ENCODE data around the gene KRT6A. TPM values are rescaled to one million over a fixed set of nuclear protein-coding genes. Genes with fewer than 3 reads are reported as not detected.

KRT6A gene
- total and polyA plus RNA-seq, 2 of the 8 experiments (the other 6 are each of a cell fraction or from before 2014, with no cell fraction given) = 0.11 TPM; not detected in 1

- Histone ChIP-seq H2AK5ac (ENCODE audit: low read depth, low read length) (no peak overlapping the region), H2BK20ac (ENCODE audit: low read length) (no peak overlapping the region), H2BK120ac (replicated peaks; ENCODE audit: low read depth, low read length) (no peak overlapping the region), H3K27ac (ENCODE audit: low read depth, low read length) (no peak overlapping the region), H3K23ac (ENCODE audit: insufficient read length) (no peak overlapping the region), H2AFZ (ENCODE audit: low read length) (no peak overlapping the region), H4K5ac (ENCODE audit: insufficient read length, low read depth, low read length) (no peak overlapping the region), H4K8ac (ENCODE audit: extremely low read depth, insufficient read depth, low read length) (no peak overlapping the region), H2BK12ac (ENCODE audit: low read depth, low read length) (no peak overlapping the region), H3K9ac (replicated peaks in 1 of 4; ENCODE audit: extremely low read depth in 1 of 4, low read depth in 3 of 4, low read length in 3 of 4) (no peak overlapping the region), H3K4me3 (ENCODE audit: extremely low read depth in 1 of 4, insufficient read depth in 2 of 4, low read depth in 3 of 4, low read length in 4 of 4) (no peak overlapping the region), H2BK5ac (ENCODE audit: low read depth, low read length) (no peak overlapping the region), H3K4me2 (ENCODE audit: insufficient read depth in 1 of 2, low read depth in 2 of 2, low read length in 2 of 2) (no peak overlapping the region), H3K56ac (replicated peaks; ENCODE audit: insufficient read length, low read depth, low read length) (no peak overlapping the region), H3K23me2 (ENCODE audit: low read depth, low read length) (no peaks in the 10 kb centered on the region), H3K4me1 (replicated peaks in 1 of 4; ENCODE audit: control insufficient read depth in 3 of 4, insufficient read depth in 4 of 4, low read length in 3 of 4) (no peaks in the 10 kb centered on the region), H3K79me1 (ENCODE audit: low read depth, low read length) (no peaks in the 10 kb centered on the region), H3K79me2 (ENCODE audit: control insufficient read depth in 1 of 2, insufficient read depth in 2 of 2, low read length in 2 of 2) (no peaks in the 10 kb centered on the region), H4K91ac (replicated peaks; ENCODE audit: insufficient read length, low read length) (no peak overlapping the region), H3K4ac (replicated peaks; ENCODE audit: insufficient read length, low read depth, low read length) (no peak overlapping the region), H3K18ac (ENCODE audit: extremely low read depth, low read length) (no peak overlapping the region), H3K14ac (ENCODE audit: insufficient read length) (no peak overlapping the region), H3K36me3 (ENCODE audit: control insufficient read depth in 2 of 4, insufficient read depth in 4 of 4, low read length in 3 of 4) (no peaks in the 10 kb centered on the region), H4K20me1 (replicated peaks in 1 of 2; ENCODE audit: control insufficient read depth in 1 of 2, insufficient read depth in 2 of 2, low read length in 2 of 2) (no peaks in the 10 kb centered on the region), H3K27me3 (replicated peaks in 1 of 4; ENCODE audit: control insufficient read depth in 3 of 4, extremely low read depth in 1 of 4, insufficient read depth in 3 of 4, low read length in 3 of 4) (no peaks in the 10 kb centered on the region), H2BK15ac (ENCODE audit: low read length) (no peak overlapping the region), H3K9me3 (ENCODE audit: insufficient read depth in 2 of 2, low read depth in 1 of 2, low read length in 1 of 2) (no peaks in the 10 kb centered on the region)
- DNase-seq (ENCODE audit: low read depth in 1 of 2, low spot score in 2 of 2) = no peak
- CTCF ChIA-PET (ENCODE audit: partially characterized antibody) = interaction anchor here (0.6 to 1.3 kb wide), 3 partner anchors 31 to 69 kb away, joined by 3 to 4 read pairs (median 3); partner anchors contain the start of gene KRT75
- FAIRE-seq = no peak
- WGBS, 2 experiments (ENCODE audit: extremely low coverage in 1 of 2, insufficient coverage in 1 of 2, insufficient read length in 1 of 2, insufficient replicate concordance in 2 of 2, low coverage in 1 of 2, low lambda C conversion rate in 2 of 2, missing lambda C conversion rate in 1 of 2) = 93% methylated on average over 2 of the region's 2 CpGs; no CpG with 5 or more reads in 1 of the 2 experiments
- POLR2A ChIA-PET (ENCODE audit: partially characterized antibody) = no interaction called here
- TF ChIP-seq RXRA (IDR thresholded peaks at IDR 0.05; ENCODE audit: insufficient read depth, low read depth, low read length) (no peak), EGR1 (IDR thresholded peaks at IDR 0.05; ENCODE audit: borderline replicate concordance, low read depth, low read length) (no peak), POLR2A (IDR thresholded peaks at IDR 0.05; ENCODE audit: control extremely low read depth in 1 of 2, low read depth in 2 of 2, low read length in 2 of 2) (no peak), ATF3 (IDR thresholded peaks at IDR 0.05; ENCODE audit: insufficient read depth, low read depth, low read length) (no peak), EP300 (IDR thresholded peaks at IDR 0.05; ENCODE audit: borderline replicate concordance in 1 of 2, low read depth in 2 of 2, low read length in 2 of 2) (no peak), RNF2 (IDR thresholded peaks at IDR 0.05; ENCODE audit: borderline replicate concordance, low read depth, low read length, missing control alignments, poor library complexity, severe bottlenecking) (no peak), EZH2 (IDR thresholded peaks at IDR 0.05; ENCODE audit: low read depth, low read length, severe bottlenecking) (no peak), CBX8 (IDR thresholded peaks at IDR 0.05; ENCODE audit: borderline replicate concordance, low read depth, low read length) (no peak), YY1 (IDR thresholded peaks at IDR 0.05; ENCODE audit: low read depth, low read length) (no peak), KDM5A (IDR thresholded peaks at IDR 0.05; ENCODE audit: low read length) (no peak)
- TF ChIP-seq, protein P1, sequence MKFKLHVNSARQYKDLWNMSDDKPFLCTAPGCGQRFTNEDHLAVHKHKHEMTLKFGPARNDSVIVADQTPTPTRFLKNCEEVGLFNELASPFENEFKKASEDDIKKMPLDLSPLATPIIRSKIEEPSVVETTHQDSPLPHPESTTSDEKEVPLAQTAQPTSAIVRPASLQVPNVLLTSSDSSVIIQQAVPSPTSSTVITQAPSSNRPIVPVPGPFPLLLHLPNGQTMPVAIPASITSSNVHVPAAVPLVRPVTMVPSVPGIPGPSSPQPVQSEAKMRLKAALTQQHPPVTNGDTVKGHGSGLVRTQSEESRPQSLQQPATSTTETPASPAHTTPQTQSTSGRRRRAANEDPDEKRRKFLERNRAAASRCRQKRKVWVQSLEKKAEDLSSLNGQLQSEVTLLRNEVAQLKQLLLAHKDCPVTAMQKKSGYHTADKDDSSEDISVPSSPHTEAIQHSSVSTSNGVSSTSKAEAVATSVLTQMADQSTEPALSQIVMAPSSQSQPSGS (IDR thresholded peaks at IDR 0.05; ENCODE audit: low read length) = no peak
Measured at GRCh38 chr12:52464897-52465296, 28.2 kb downstream of the KRT6A start.
